Parathyroid adenoma (tissue), 2 donors: ENCODE data around the gene PNLIPRP3.

Experiments used
- H2AFZ ChIP-seq: fragments of 300-600 bp; sonication (generic); one replicate; pipeline ENCODE4 v1.7.0; 2017; ENCODE audit warnings: antibody characterized with exemption, mild to moderate bottlenecking
- H3K27ac ChIP-seq: fragments of 300-600 bp; sonication (generic); one replicate; pipeline ENCODE4 v1.7.0; 2017
- H3K27me3 ChIP-seq: fragments of 300-600 bp; sonication (generic); one replicate; pipeline ENCODE4 v1.7.0; 2017; ENCODE audit warnings: low read length; ENCODE audit not compliant: control insufficient read depth, insufficient read depth
- H3K36me3 ChIP-seq: fragments of 300-600 bp; sonication (generic); one replicate; pipeline ENCODE4 v1.7.0; 2017; ENCODE audit warnings: low read length; ENCODE audit not compliant: control insufficient read depth, insufficient read depth
- H3K4me1 ChIP-seq: fragments of 300-600 bp; sonication (generic); one replicate; pipeline ENCODE4 v1.7.0; 2017; ENCODE audit warnings: control low read depth
- H3K4me2 ChIP-seq: fragments of 300-600 bp; sonication (generic); one replicate; pipeline ENCODE4 v1.7.0; 2017; ENCODE audit warnings: low read length
- H3K4me3 ChIP-seq: fragments of 300-600 bp; sonication (generic); one replicate; pipeline ENCODE4 v1.7.0; 2017; ENCODE audit warnings: low read depth, low read length
- H3K79me2 ChIP-seq: fragments of 300-600 bp; sonication (generic); one replicate; pipeline ENCODE4 v1.7.0; 2017; ENCODE audit warnings: control low read depth
- H3K9ac ChIP-seq: fragments of 300-600 bp; sonication (generic); one replicate; pipeline ENCODE4 v1.7.0; 2017; ENCODE audit warnings: mild to moderate bottlenecking
- H3K9me3 ChIP-seq: fragments of 300-600 bp; sonication (generic); one replicate; pipeline ENCODE4 v1.7.0; 2017; ENCODE audit warnings: low read length; ENCODE audit not compliant: control insufficient read depth
- TF ChIP-seq, protein P1 (sequence below): fragments of 300-600 bp; sonication (generic); IDR thresholded peaks from one replicate; pipeline ENCODE4 v1.7.0; 2017; ENCODE audit warnings: antibody characterized with exemption, mild to moderate bottlenecking
- donor health status: primary hyperparathyroidism.

Gene PNLIPRP3

GRCh38 chr10:116487522-116488430 lies 60.1 kb downstream of the PNLIPRP3 start:
- no peaks in the 10 kb centered on the region for H3K4me1 ChIP-seq
- H3K79me2 ChIP-seq: no peaks in the 10 kb centered on the region
- no peaks in the 10 kb centered on the region for H3K27me3 ChIP-seq
- H2AFZ ChIP-seq: no peak overlapping the region
- TF ChIP-seq, protein P1, sequence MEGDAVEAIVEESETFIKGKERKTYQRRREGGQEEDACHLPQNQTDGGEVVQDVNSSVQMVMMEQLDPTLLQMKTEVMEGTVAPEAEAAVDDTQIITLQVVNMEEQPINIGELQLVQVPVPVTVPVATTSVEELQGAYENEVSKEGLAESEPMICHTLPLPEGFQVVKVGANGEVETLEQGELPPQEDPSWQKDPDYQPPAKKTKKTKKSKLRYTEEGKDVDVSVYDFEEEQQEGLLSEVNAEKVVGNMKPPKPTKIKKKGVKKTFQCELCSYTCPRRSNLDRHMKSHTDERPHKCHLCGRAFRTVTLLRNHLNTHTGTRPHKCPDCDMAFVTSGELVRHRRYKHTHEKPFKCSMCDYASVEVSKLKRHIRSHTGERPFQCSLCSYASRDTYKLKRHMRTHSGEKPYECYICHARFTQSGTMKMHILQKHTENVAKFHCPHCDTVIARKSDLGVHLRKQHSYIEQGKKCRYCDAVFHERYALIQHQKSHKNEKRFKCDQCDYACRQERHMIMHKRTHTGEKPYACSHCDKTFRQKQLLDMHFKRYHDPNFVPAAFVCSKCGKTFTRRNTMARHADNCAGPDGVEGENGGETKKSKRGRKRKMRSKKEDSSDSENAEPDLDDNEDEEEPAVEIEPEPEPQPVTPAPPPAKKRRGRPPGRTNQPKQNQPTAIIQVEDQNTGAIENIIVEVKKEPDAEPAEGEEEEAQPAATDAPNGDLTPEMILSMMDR: no peak
- no peak overlapping the region for H3K4me3 ChIP-seq
- no peaks in the 10 kb centered on the region for H3K36me3 ChIP-seq
- no peak overlapping the region for H3K4me2 ChIP-seq
- no peak overlapping the region for H3K27ac ChIP-seq
- no peaks in the 10 kb centered on the region for H3K9me3 ChIP-seq
- H3K9ac ChIP-seq: no peak overlapping the region

- no peaks in the 10 kb centered on the region for H3K27me3 ChIP-seq
- no peaks in the 10 kb centered on the region for H3K36me3 ChIP-seq
- no peak overlapping the region for H3K4me2 ChIP-seq
- H3K9me3 ChIP-seq: no peaks in the 10 kb centered on the region
- no peaks in the 10 kb centered on the region for H3K4me1 ChIP-seq
- H3K9ac ChIP-seq: no peak overlapping the region
- TF ChIP-seq, protein P1: no peak
- H2AFZ ChIP-seq: no peak overlapping the region
- H3K4me3 ChIP-seq: no peak overlapping the region
- no peak overlapping the region for H3K27ac ChIP-seq
- H3K79me2 ChIP-seq: no peaks in the 10 kb centered on the region
Measured at GRCh38 chr10:116489460-116489859, 61.8 kb downstream of the PNLIPRP3 start.

GRCh38 chr10:116490028-116490662 lies 62.5 kb downstream of the PNLIPRP3 start:
- H3K4me3 ChIP-seq: no peak overlapping the region
- TF ChIP-seq, protein P1: peak; percentile 52
- no peak overlapping the region for H2AFZ ChIP-seq
- H3K27ac ChIP-seq: no peak overlapping the region
- no peaks in the 10 kb centered on the region for H3K36me3 ChIP-seq
- no peak overlapping the region for H3K4me2 ChIP-seq
- H3K79me2 ChIP-seq: no peaks in the 10 kb centered on the region
- no peaks in the 10 kb centered on the region for H3K9me3 ChIP-seq
- H3K9ac ChIP-seq: no peak overlapping the region
- no peaks in the 10 kb centered on the region for H3K27me3 ChIP-seq
- H3K4me1 ChIP-seq: no peaks in the 10 kb centered on the region

GRCh38 chr10:116504786-116505185 lies 77.1 kb downstream of the PNLIPRP3 start:
- Histone ChIP-seq H3K4me3 (no peak overlapping the region), H3K4me1 (no peaks in the 10 kb centered on the region), H3K79me2 (no peaks in the 10 kb centered on the region), H2AFZ (no peak overlapping the region), H3K27ac (no peak overlapping the region), H3K9me3 (no peaks in the 10 kb centered on the region), H3K4me2 (no peak overlapping the region), H3K36me3 (no peaks in the 10 kb centered on the region), H3K9ac (no peak overlapping the region), H3K27me3 (no peaks in the 10 kb centered on the region)
- TF ChIP-seq, protein P1: no peak
